Jurkat, Clone E6-1 (cell line): ENCODE data around the gene DST.

Source experiments
- DNase-seq: peaks from one replicate; pipeline ENCODE4 v3.0.0-alpha.2; 2011; ENCODE audit warnings: low read depth, low spot score
- H3K4me3 ChIP-seq: 2 replicates; pipeline ENCODE4 v1.5.1; 2011; ENCODE audit warnings: mild to moderate bottlenecking, low read length, control low read depth, moderate library complexity

DST gene

GRCh38 chr6:56640374-56640773, 2.3 kb downstream of the DST start:
- no peak overlapping the region for H3K4me3 ChIP-seq
- no peak for DNase-seq

GRCh38 chr6:56638760-56639159, 3.9 kb downstream of the DST start:
- DNase-seq: no peak

GRCh38 chr6:56637640-56638039, 5.0 kb downstream of the DST start:
- H3K4me3 ChIP-seq: no peak overlapping the region
- DNase-seq: peak; percentile 46

More at GRCh38 chr6:56638760-56639159, 3.9 kb downstream of the DST start:
- H3K4me3 ChIP-seq: no peak overlapping the region

GRCh38 chr6:56628105-56628504, 14.6 kb downstream of the DST start:
- H3K4me3 ChIP-seq: no peak overlapping the region
- no peak for DNase-seq

GRCh38 chr6:56625356-56625755, 17.3 kb downstream of the DST start:
- DNase-seq: no peak
- no peak overlapping the region for H3K4me3 ChIP-seq

- no peak overlapping the region for H3K4me3 ChIP-seq
- no peak for DNase-seq
Observed at GRCh38 chr6:56624728-56625069, 18.0 kb downstream of the DST start.

- H3K4me3 ChIP-seq: no peak overlapping the region
- DNase-seq: no peak
Observed at GRCh38 chr6:56624046-56624727, 18.5 kb downstream of the DST start.

- DNase-seq: no peak
- no peak overlapping the region for H3K4me3 ChIP-seq
Observed at GRCh38 chr6:56620229-56620868, 22.3 kb downstream of the DST start.

- no peak for DNase-seq
Observed at GRCh38 chr6:56618050-56618449, 24.6 kb downstream of the DST start.

GRCh38 chr6:56616967-56617366, 25.7 kb downstream of the DST start:
- DNase-seq: no peak
- no peak overlapping the region for H3K4me3 ChIP-seq

More at GRCh38 chr6:56618050-56618449, 24.6 kb downstream of the DST start:
- no peak overlapping the region for H3K4me3 ChIP-seq

GRCh38 chr6:56613247-56613851, 29.3 kb downstream of the DST start:
- no peak for DNase-seq
- no peak overlapping the region for H3K4me3 ChIP-seq

GRCh38 chr6:56608332-56608731, 34.4 kb downstream of the DST start:
- no peak overlapping the region for H3K4me3 ChIP-seq
- DNase-seq: no peak

GRCh38 chr6:56607111-56607752, 35.5 kb downstream of the DST start:
- H3K4me3 ChIP-seq: no peak overlapping the region

GRCh38 chr6:56605435-56605834, 37.3 kb downstream of the DST start:
- no peak overlapping the region for H3K4me3 ChIP-seq
- no peak for DNase-seq

More at GRCh38 chr6:56607111-56607752, 35.5 kb downstream of the DST start:
- no peak for DNase-seq

- no peak for DNase-seq
- H3K4me3 ChIP-seq: no peak overlapping the region
Observed at GRCh38 chr6:56604186-56604585, 38.5 kb downstream of the DST start.

GRCh38 chr6:56601390-56601789, 41.3 kb downstream of the DST start:
- H3K4me3 ChIP-seq: no peak overlapping the region
- DNase-seq: no peak

- DNase-seq: peak; percentile 56
- H3K4me3 ChIP-seq: no peak overlapping the region
Observed at GRCh38 chr6:56595490-56596122, 47.1 kb downstream of the DST start.

- DNase-seq: no peak
- no peak overlapping the region for H3K4me3 ChIP-seq
Observed at GRCh38 chr6:56594699-56595098, 48.0 kb downstream of the DST start.

GRCh38 chr6:56593801-56594318, 48.8 kb downstream of the DST start:
- H3K4me3 ChIP-seq: no peak overlapping the region
- no peak for DNase-seq
